ENCODE measurements around the gene LRRC4C. TPM values are rescaled to one million over a fixed set of nuclear protein-coding genes. Genes with fewer than 3 reads are reported as not detected.

The LRRC4C gene
- total RNA-seq, 1 experiment from 2014 or later, result 0.72 TPM

- TF ChIP-seq GRHL2 (CRISPR knock-in tag; IDR thresholded peaks at IDR 0.05; ENCODE audit: insufficient replicate concordance, severe bottlenecking), result no peak
Observed at GRCh38 chr11:40381481-40381880, 1078.0 kb downstream of the LRRC4C start (continued).

- H3K27ac Mint-ChIP-seq, result no peak overlapping the region
- H3K27me3 Mint-ChIP-seq (ENCODE audit: low read depth), result no peaks in the 10 kb centered on the region
- no peaks in the 10 kb centered on the region for H3K4me1 Mint-ChIP-seq
- no peak overlapping the region for H3K4me3 Mint-ChIP-seq
- TF ChIP-seq, protein P1, sequence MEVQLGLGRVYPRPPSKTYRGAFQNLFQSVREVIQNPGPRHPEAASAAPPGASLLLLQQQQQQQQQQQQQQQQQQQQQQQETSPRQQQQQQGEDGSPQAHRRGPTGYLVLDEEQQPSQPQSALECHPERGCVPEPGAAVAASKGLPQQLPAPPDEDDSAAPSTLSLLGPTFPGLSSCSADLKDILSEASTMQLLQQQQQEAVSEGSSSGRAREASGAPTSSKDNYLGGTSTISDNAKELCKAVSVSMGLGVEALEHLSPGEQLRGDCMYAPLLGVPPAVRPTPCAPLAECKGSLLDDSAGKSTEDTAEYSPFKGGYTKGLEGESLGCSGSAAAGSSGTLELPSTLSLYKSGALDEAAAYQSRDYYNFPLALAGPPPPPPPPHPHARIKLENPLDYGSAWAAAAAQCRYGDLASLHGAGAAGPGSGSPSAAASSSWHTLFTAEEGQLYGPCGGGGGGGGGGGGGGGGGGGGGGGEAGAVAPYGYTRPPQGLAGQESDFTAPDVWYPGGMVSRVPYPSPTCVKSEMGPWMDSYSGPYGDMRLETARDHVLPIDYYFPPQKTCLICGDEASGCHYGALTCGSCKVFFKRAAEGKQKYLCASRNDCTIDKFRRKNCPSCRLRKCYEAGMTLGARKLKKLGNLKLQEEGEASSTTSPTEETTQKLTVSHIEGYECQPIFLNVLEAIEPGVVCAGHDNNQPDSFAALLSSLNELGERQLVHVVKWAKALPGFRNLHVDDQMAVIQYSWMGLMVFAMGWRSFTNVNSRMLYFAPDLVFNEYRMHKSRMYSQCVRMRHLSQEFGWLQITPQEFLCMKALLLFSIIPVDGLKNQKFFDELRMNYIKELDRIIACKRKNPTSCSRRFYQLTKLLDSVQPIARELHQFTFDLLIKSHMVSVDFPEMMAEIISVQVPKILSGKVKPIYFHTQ (CRISPR knock-in tag; IDR thresholded peaks at IDR 0.05), result no peak
- H3K9me3 Mint-ChIP-seq, result peaks cover 7% of the 10 kb centered on the region
- POLR2A ChIA-PET, result no interaction called here
- CTCF ChIA-PET, result no interaction called here
- DNase-seq (ENCODE audit: low spot score) (no peak), ATAC-seq (no peak)
- no peaks in the 10 kb centered on the region for H3K36me3 Mint-ChIP-seq
Observed at GRCh38 chr11:40380835-40381234, 1078.6 kb downstream of the LRRC4C start.

- no peak for ATAC-seq
- CTCF ChIA-PET, result interaction anchor here (0.6 kb wide), 1 partner anchor 449 kb away, joined by 3 read pairs; no protein-coding TSS in a partner anchor
Observed at GRCh38 chr11:40376331-40376730, 1083.1 kb downstream of the LRRC4C start.

More at GRCh38 chr11:40376331-40376730, 1083.1 kb downstream of the LRRC4C start:
- Mint-ChIP-seq H3K27ac (no peak overlapping the region), H3K4me1 (no peaks in the 10 kb centered on the region), H3K9me3 (no peaks in the 10 kb centered on the region), H3K4me3 (no peak overlapping the region), H3K36me3 (no peaks in the 10 kb centered on the region), H3K27me3 (ENCODE audit: low read depth) (no peaks in the 10 kb centered on the region)
- TF ChIP-seq CDX4 (CRISPR knock-in tag; IDR thresholded peaks at IDR 0.05; ENCODE audit: borderline replicate concordance) (no peak), ZNF416 (CRISPR knock-in tag; IDR thresholded peaks at IDR 0.05) (no peak), OVOL2 (CRISPR knock-in tag; IDR thresholded peaks at IDR 0.05; ENCODE audit: borderline replicate concordance) (no peak), GTF2I (CRISPR knock-in tag; conservative IDR thresholded peaks at IDR 0.05) (no peak), NFYB (CRISPR knock-in tag; conservative IDR thresholded peaks at IDR 0.05; ENCODE audit: low read depth) (no peak), NFATC4 (CRISPR knock-in tag; IDR thresholded peaks at IDR 0.05) (no peak), ELF4 (CRISPR knock-in tag; IDR thresholded peaks at IDR 0.05; ENCODE audit: low read depth) (no peak), PRRX2 (CRISPR knock-in tag; IDR thresholded peaks at IDR 0.05) (no peak), RORB (CRISPR knock-in tag; IDR thresholded peaks at IDR 0.05) (no peak), KAT7 (CRISPR knock-in tag; IDR thresholded peaks at IDR 0.05; ENCODE audit: borderline replicate concordance) (no peak), ESRRA (CRISPR knock-in tag; IDR thresholded peaks at IDR 0.05; ENCODE audit: borderline replicate concordance) (no peak), ZNF423 (CRISPR knock-in tag; IDR thresholded peaks at IDR 0.05) (no peak), SMAD4 (CRISPR knock-in tag; IDR thresholded peaks at IDR 0.05) (no peak)
- TF ChIP-seq, protein P2, sequence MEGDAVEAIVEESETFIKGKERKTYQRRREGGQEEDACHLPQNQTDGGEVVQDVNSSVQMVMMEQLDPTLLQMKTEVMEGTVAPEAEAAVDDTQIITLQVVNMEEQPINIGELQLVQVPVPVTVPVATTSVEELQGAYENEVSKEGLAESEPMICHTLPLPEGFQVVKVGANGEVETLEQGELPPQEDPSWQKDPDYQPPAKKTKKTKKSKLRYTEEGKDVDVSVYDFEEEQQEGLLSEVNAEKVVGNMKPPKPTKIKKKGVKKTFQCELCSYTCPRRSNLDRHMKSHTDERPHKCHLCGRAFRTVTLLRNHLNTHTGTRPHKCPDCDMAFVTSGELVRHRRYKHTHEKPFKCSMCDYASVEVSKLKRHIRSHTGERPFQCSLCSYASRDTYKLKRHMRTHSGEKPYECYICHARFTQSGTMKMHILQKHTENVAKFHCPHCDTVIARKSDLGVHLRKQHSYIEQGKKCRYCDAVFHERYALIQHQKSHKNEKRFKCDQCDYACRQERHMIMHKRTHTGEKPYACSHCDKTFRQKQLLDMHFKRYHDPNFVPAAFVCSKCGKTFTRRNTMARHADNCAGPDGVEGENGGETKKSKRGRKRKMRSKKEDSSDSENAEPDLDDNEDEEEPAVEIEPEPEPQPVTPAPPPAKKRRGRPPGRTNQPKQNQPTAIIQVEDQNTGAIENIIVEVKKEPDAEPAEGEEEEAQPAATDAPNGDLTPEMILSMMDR (IDR thresholded peaks at IDR 0.05), result no peak
- TF ChIP-seq, protein P3, sequence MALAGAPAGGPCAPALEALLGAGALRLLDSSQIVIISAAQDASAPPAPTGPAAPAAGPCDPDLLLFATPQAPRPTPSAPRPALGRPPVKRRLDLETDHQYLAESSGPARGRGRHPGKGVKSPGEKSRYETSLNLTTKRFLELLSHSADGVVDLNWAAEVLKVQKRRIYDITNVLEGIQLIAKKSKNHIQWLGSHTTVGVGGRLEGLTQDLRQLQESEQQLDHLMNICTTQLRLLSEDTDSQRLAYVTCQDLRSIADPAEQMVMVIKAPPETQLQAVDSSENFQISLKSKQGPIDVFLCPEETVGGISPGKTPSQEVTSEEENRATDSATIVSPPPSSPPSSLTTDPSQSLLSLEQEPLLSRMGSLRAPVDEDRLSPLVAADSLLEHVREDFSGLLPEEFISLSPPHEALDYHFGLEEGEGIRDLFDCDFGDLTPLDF (CRISPR knock-in tag; IDR thresholded peaks at IDR 0.05), result no peak
- TF ChIP-seq, protein P4, sequence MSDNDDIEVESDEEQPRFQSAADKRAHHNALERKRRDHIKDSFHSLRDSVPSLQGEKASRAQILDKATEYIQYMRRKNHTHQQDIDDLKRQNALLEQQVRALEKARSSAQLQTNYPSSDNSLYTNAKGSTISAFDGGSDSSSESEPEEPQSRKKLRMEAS (CRISPR knock-in tag; IDR thresholded peaks at IDR 0.05), result no peak
- TF ChIP-seq, protein P5, sequence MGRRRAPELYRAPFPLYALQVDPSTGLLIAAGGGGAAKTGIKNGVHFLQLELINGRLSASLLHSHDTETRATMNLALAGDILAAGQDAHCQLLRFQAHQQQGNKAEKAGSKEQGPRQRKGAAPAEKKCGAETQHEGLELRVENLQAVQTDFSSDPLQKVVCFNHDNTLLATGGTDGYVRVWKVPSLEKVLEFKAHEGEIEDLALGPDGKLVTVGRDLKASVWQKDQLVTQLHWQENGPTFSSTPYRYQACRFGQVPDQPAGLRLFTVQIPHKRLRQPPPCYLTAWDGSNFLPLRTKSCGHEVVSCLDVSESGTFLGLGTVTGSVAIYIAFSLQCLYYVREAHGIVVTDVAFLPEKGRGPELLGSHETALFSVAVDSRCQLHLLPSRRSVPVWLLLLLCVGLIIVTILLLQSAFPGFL (CRISPR knock-in tag; IDR thresholded peaks at IDR 0.05; ENCODE audit: borderline replicate concordance), result no peak
- TF ChIP-seq, protein P6, sequence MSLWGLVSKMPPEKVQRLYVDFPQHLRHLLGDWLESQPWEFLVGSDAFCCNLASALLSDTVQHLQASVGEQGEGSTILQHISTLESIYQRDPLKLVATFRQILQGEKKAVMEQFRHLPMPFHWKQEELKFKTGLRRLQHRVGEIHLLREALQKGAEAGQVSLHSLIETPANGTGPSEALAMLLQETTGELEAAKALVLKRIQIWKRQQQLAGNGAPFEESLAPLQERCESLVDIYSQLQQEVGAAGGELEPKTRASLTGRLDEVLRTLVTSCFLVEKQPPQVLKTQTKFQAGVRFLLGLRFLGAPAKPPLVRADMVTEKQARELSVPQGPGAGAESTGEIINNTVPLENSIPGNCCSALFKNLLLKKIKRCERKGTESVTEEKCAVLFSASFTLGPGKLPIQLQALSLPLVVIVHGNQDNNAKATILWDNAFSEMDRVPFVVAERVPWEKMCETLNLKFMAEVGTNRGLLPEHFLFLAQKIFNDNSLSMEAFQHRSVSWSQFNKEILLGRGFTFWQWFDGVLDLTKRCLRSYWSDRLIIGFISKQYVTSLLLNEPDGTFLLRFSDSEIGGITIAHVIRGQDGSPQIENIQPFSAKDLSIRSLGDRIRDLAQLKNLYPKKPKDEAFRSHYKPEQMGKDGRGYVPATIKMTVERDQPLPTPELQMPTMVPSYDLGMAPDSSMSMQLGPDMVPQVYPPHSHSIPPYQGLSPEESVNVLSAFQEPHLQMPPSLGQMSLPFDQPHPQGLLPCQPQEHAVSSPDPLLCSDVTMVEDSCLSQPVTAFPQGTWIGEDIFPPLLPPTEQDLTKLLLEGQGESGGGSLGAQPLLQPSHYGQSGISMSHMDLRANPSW (CRISPR knock-in tag; conservative IDR thresholded peaks at IDR 0.05; ENCODE audit: low read depth), result no peak
- POLR2A ChIA-PET, result no interaction called here
- DNase-seq (ENCODE audit: low spot score), result no peak
